ENCODE measurements around the gene GATAD2A.
"Not testable (repeated sequence)": the region's sequence is repeated elsewhere in the genome, so short reads cannot be mapped to it uniquely, and the experiment has no call there.

Gene GATAD2A

GRCh38 chr19:19468424-19469050, 63.1 kb downstream of the GATAD2A start:
- DNase-seq = no peak

GRCh38 chr19:19470579-19470978, 65.1 kb downstream of the GATAD2A start:
- DNase-seq = no peak

- DNase-seq = no peak
These were observed 66.2 kb downstream of the GATAD2A start for GRCh38 chr19:19471682-19472081.

- not testable (repeated sequence) for DNase-seq
These were observed 66.6 kb downstream of the GATAD2A start for GRCh38 chr19:19472106-19472505.

- DNase-seq = no peak
These were observed 69.7 kb downstream of the GATAD2A start for GRCh38 chr19:19475015-19475765.

GRCh38 chr19:19475849-19476828, 70.7 kb downstream of the GATAD2A start:
- no peak for DNase-seq

- DNase-seq = no peak
These were observed 72.4 kb downstream of the GATAD2A start for GRCh38 chr19:19477705-19478383.

GRCh38 chr19:19480688-19481087, 75.2 kb downstream of the GATAD2A start:
- no peak for DNase-seq

- no peak for DNase-seq
These were observed 77.5 kb downstream of the GATAD2A start for GRCh38 chr19:19482809-19483596.

GRCh38 chr19:19485161-19485997, 79.9 kb downstream of the GATAD2A start:
- DNase-seq = no peak

- DNase-seq = no peak
These were observed 80.5 kb downstream of the GATAD2A start for GRCh38 chr19:19485998-19486290.

GRCh38 chr19:19486343-19487076, 81.0 kb downstream of the GATAD2A start:
- no peak for DNase-seq

- no peak for DNase-seq
These were observed 81.8 kb downstream of the GATAD2A start for GRCh38 chr19:19487077-19487949.

GRCh38 chr19:19487950-19488874, 82.7 kb downstream of the GATAD2A start:
- no peak for DNase-seq

GRCh38 chr19:19488875-19489690, 83.6 kb downstream of the GATAD2A start:
- DNase-seq = peak; percentile 74

- no peak for DNase-seq
These were observed 84.3 kb downstream of the GATAD2A start for GRCh38 chr19:19489804-19490204.

- DNase-seq = peak; percentile 55
These were observed 84.9 kb downstream of the GATAD2A start for GRCh38 chr19:19490214-19490968.
